Trophoblast cell (in vitro differentiated cells and primary cell): ENCODE results near the gene OR10AD1. TPM values are rescaled to one million over a fixed set of nuclear protein-coding genes. Genes with fewer than 3 reads are reported as not detected.

Experiments
- DNase-seq, 2 donors: peaks; one replicate each; pipeline ENCODE4 v3.0.0-alpha.2; 2016
- H2AFZ ChIP-seq: 2 replicates; pipeline ENCODE4 v1.6.1; 2013; ENCODE audit warnings: low read length, moderate library complexity, mild to moderate bottlenecking; ENCODE audit not compliant: insufficient read depth, poor library complexity
- H2AK5ac ChIP-seq: 2 replicates; pipeline ENCODE4 v1.6.1; 2013; ENCODE audit warnings: mild to moderate bottlenecking, low read length
- H2BK120ac ChIP-seq: 2 replicates; pipeline ENCODE4 v1.6.1; 2013; ENCODE audit warnings: low read length, mild to moderate bottlenecking, moderate library complexity; ENCODE audit not compliant: insufficient read depth, poor library complexity
- H2BK12ac ChIP-seq: 2 replicates; pipeline ENCODE4 v1.6.1; 2013; ENCODE audit warnings: mild to moderate bottlenecking, low read length, moderate library complexity
- H2BK5ac ChIP-seq: 2 replicates; pipeline ENCODE4 v1.6.1; 2013; ENCODE audit warnings: low read length, low read depth, moderate library complexity, mild to moderate bottlenecking; ENCODE audit not compliant: poor library complexity
- H3K14ac ChIP-seq: 2 replicates; pipeline ENCODE4 v1.6.1; 2013; ENCODE audit warnings: mild to moderate bottlenecking, low read length
- H3K18ac ChIP-seq: 2 replicates; pipeline ENCODE4 v1.6.1; 2013; ENCODE audit warnings: mild to moderate bottlenecking, low read length
- H3K23ac ChIP-seq: 2 replicates; pipeline ENCODE4 v1.6.1; 2013; ENCODE audit warnings: low read length
- H3K27ac ChIP-seq: 2 replicates; pipeline ENCODE4 v1.5.1; 2013; ENCODE audit warnings: low read depth, mild to moderate bottlenecking, inconsistent platforms, low read length, moderate library complexity
- H3K27me3 ChIP-seq: 2 replicates; pipeline ENCODE4 v1.6.1; 2013; ENCODE audit warnings: inconsistent platforms, mild to moderate bottlenecking, low read length, moderate library complexity; ENCODE audit not compliant: insufficient read depth
- H3K36me3 ChIP-seq, 2 experiments: 1 replicate in 1 of 2; 2 replicates in 1 of 2; pipeline ENCODE4 v1.6.1; 2013; ENCODE audit warnings: low read length in 2 of 2, mild to moderate bottlenecking in 2 of 2, moderate library complexity in 1 of 2; ENCODE audit not compliant: insufficient read depth in 2 of 2, control insufficient read depth in 1 of 2
- H3K4ac ChIP-seq: 2 replicates; pipeline ENCODE4 v1.6.1; 2013; ENCODE audit warnings: low read depth, mild to moderate bottlenecking, low read length, moderate library complexity
- H3K4me1 ChIP-seq, 2 experiments: 1 replicate in 1 of 2; 2 replicates in 1 of 2; pipeline ENCODE4 v1.6.1; 2013; ENCODE audit warnings: low read length in 2 of 2, mild to moderate bottlenecking in 2 of 2, moderate library complexity in 1 of 2; ENCODE audit not compliant: insufficient read depth in 2 of 2, control insufficient read depth in 1 of 2
- H3K4me2 ChIP-seq: 2 replicates; pipeline ENCODE4 v1.6.1; 2013; ENCODE audit warnings: inconsistent platforms, mild to moderate bottlenecking, low read length, moderate library complexity
- H3K4me3 ChIP-seq: 2 replicates; pipeline ENCODE4 v1.5.1; 2013; ENCODE audit warnings: mild to moderate bottlenecking, low read depth, low read length, inconsistent platforms
- H3K79me1 ChIP-seq: one replicate; pipeline ENCODE4 v1.6.1; 2013; ENCODE audit warnings: low read length
- H3K79me2 ChIP-seq: 2 replicates; pipeline ENCODE4 v1.6.1; 2013; ENCODE audit warnings: low read length, mild to moderate bottlenecking; ENCODE audit not compliant: control insufficient read depth, insufficient read depth, poor library complexity
- H3K9ac ChIP-seq: 2 replicates; pipeline ENCODE4 v1.6.1; 2013; ENCODE audit warnings: mild to moderate bottlenecking, low read length
- H3K9me3 ChIP-seq: 2 replicates; pipeline ENCODE4 v1.6.1; 2013; ENCODE audit warnings: low read depth, mild to moderate bottlenecking, control low read depth, inconsistent platforms, low read length; ENCODE audit not compliant: insufficient read depth
- H4K12ac ChIP-seq: 2 replicates; pipeline ENCODE4 v1.6.1; 2013; ENCODE audit warnings: low read depth, mild to moderate bottlenecking, low read length, moderate library complexity
- H4K8ac ChIP-seq: 2 replicates; pipeline ENCODE4 v1.6.1; 2013; ENCODE audit warnings: low read depth, mild to moderate bottlenecking, low read length, moderate library complexity
- H4K91ac ChIP-seq: one replicate; pipeline ENCODE4 v1.6.1; 2013; ENCODE audit warnings: low read depth, mild to moderate bottlenecking, low read length, moderate library complexity
- WGBS: extraction: QIAGEN DNeasy Blood & Tissue Kit; methylation state at CpG from one replicate; pipeline ENCODE4 v1.1.7; 2013; ENCODE audit warnings: missing lambda C conversion rate; ENCODE audit not compliant: insufficient read length, insufficient coverage; ENCODE audit errors: extremely low coverage; 5-methylcytosine and 5-hydroxymethylcytosine counted together
- polyA plus RNA-seq: library from polyadenylated mRNA; stranded (reverse); fragments of 200-250 nt; gene quantifications from 2 replicates; pipeline ENCODE4 v1.2.3, GENCODE V29; 2013

OR10AD1 gene
- polyA plus RNA-seq, result not detected in 2 replicates

- Histone ChIP-seq H3K4me1 (peaks cover 0 to 3% of the 10 kb centered on the region in 2 experiments), H4K12ac (no peak within 1 kb of the TSS), H4K8ac (no peak within 1 kb of the TSS), H3K27me3 (no peaks in the 10 kb centered on the region), H3K4ac (no peak within 1 kb of the TSS), H2AK5ac (no peak within 1 kb of the TSS), H3K4me2 (no peak within 1 kb of the TSS), H2BK5ac (no peak within 1 kb of the TSS), H3K79me2 (peaks cover 3% of the 10 kb centered on the region), H3K36me3 (peaks cover 0 to 5% of the 10 kb centered on the region in 2 experiments), H4K91ac (no peak within 1 kb of the TSS), H3K27ac (no peak within 1 kb of the TSS), H2AFZ (no peak within 1 kb of the TSS), H3K79me1 (peaks cover 6% of the 10 kb centered on the region), H3K9ac (no peak within 1 kb of the TSS), H3K9me3 (peaks cover 3% of the 10 kb centered on the region), H3K23ac (no peak within 1 kb of the TSS), H2BK12ac (no peak within 1 kb of the TSS), H3K4me3 (no peak within 1 kb of the TSS), H2BK120ac (no peak within 1 kb of the TSS), H3K18ac (no peak within 1 kb of the TSS), H3K14ac (no peak within 1 kb of the TSS)
- no CpG with 5 or more reads among the region's 4 CpGs for WGBS
- DNase-seq, result no peak
Measured at GRCh38 chr12:48203192-48203591, at the start of gene OR10AD1. Gene OR10AD1, minus strand, starts transcription at chr12:48203292. Its CDS starts 0 bp downstream, at chr12:48203292.

- no peak overlapping the region for H4K91ac ChIP-seq
- H3K27ac ChIP-seq, result no peak overlapping the region
- no peak overlapping the region for H3K14ac ChIP-seq
- H3K36me3 ChIP-seq, result no peaks in the 10 kb centered on the region
- no CpG with 5 or more reads among the region's 5 CpGs for WGBS
- no peaks in the 10 kb centered on the region for H3K27me3 ChIP-seq
- no peak overlapping the region for H3K9ac ChIP-seq
- no peak overlapping the region for H3K4ac ChIP-seq
- H3K4me1 ChIP-seq, result peaks cover 0 to 3% of the 10 kb centered on the region in 2 experiments
- no peak overlapping the region for H3K4me3 ChIP-seq
- no peaks in the 10 kb centered on the region for H3K9me3 ChIP-seq
- H3K18ac ChIP-seq, result no peak overlapping the region
- no peak overlapping the region for H2AFZ ChIP-seq
- no peak overlapping the region for H2BK5ac ChIP-seq
- H4K8ac ChIP-seq, result no peak overlapping the region
- H3K23ac ChIP-seq, result no peak overlapping the region
- no peak overlapping the region for H2AK5ac ChIP-seq
- H4K12ac ChIP-seq, result no peak overlapping the region
- no peak overlapping the region for H2BK120ac ChIP-seq
- no peak overlapping the region for H3K4me2 ChIP-seq
- H3K79me1 ChIP-seq, result peaks cover 3% of the 10 kb centered on the region
- H3K79me2 ChIP-seq, result no peaks in the 10 kb centered on the region
- DNase-seq, result no peak
- H2BK12ac ChIP-seq, result peak overlapping the region; percentile 22
Measured at GRCh38 chr12:48247181-48247966, 44.3 kb upstream of the OR10AD1 start.

GRCh38 chr12:48237162-48237561, 34.1 kb upstream of the OR10AD1 start:
- no peaks in the 10 kb centered on the region for H3K36me3 ChIP-seq
- H2BK120ac ChIP-seq, result no peak overlapping the region
- no peak overlapping the region for H3K9ac ChIP-seq
- no peaks in the 10 kb centered on the region for H3K27me3 ChIP-seq
- H2BK12ac ChIP-seq, result no peak overlapping the region
- no peak overlapping the region for H3K4ac ChIP-seq
- no peak for DNase-seq
- no peak overlapping the region for H2BK5ac ChIP-seq
- no peak overlapping the region for H3K4me3 ChIP-seq
- H3K27ac ChIP-seq, result no peak overlapping the region
- no peak overlapping the region for H3K4me2 ChIP-seq
- no peak overlapping the region for H3K23ac ChIP-seq
- no peaks in the 10 kb centered on the region for H3K79me1 ChIP-seq
- H3K9me3 ChIP-seq, result peaks cover 3% of the 10 kb centered on the region
- no peak overlapping the region for H3K18ac ChIP-seq
- no CpG with 5 or more reads among the region's 3 CpGs for WGBS
- no peak overlapping the region for H3K14ac ChIP-seq
- H3K4me1 ChIP-seq, result no peaks in the 10 kb centered on the region
- no peak overlapping the region for H4K91ac ChIP-seq
- H3K79me2 ChIP-seq, result no peaks in the 10 kb centered on the region
- no peak overlapping the region for H4K12ac ChIP-seq
- no peak overlapping the region for H2AK5ac ChIP-seq
- H4K8ac ChIP-seq, result no peak overlapping the region
- no peak overlapping the region for H2AFZ ChIP-seq

GRCh38 chr12:48235796-48236333, 32.8 kb upstream of the OR10AD1 start:
- Histone ChIP-seq H3K23ac (no peak overlapping the region), H3K9ac (no peak overlapping the region), H3K4me1 (no peaks in the 10 kb centered on the region), H4K8ac (no peak overlapping the region), H4K12ac (no peak overlapping the region), H3K18ac (no peak overlapping the region), H3K4me3 (no peak overlapping the region), H3K79me1 (no peaks in the 10 kb centered on the region), H3K27me3 (no peaks in the 10 kb centered on the region), H2BK120ac (no peak overlapping the region), H3K14ac (no peak overlapping the region), H2AK5ac (no peak overlapping the region), H3K9me3 (peaks cover 3% of the 10 kb centered on the region), H3K27ac (no peak overlapping the region), H3K79me2 (no peaks in the 10 kb centered on the region), H3K4me2 (no peak overlapping the region), H4K91ac (no peak overlapping the region), H2BK12ac (no peak overlapping the region), H2AFZ (no peak overlapping the region), H3K36me3 (no peaks in the 10 kb centered on the region), H2BK5ac (no peak overlapping the region), H3K4ac (no peak overlapping the region)
- WGBS, result no CpG with 5 or more reads among the region's 4 CpGs
- DNase-seq, result no peak
